HepG2 (cell line): ENCODE results near the gene TPI1. TPM values are rescaled to one million over a fixed set of nuclear protein-coding genes. Genes with fewer than 3 reads are reported as not detected.
A peak's percentile ranks its signal among the peaks of the same experiment; 100 is the strongest.

Source experiments
- ARID3A ChIP-seq: IDR thresholded peaks from 2 replicates; pipeline ENCODE4 v1.6.1; 2012; ENCODE audit warnings: low read depth, low read length, improper control_type of control experiment
- ERF ChIP-seq: IDR thresholded peaks from 2 replicates; pipeline ENCODE4 v1.6.1; 2018; ENCODE audit warnings: missing biosample characterization, missing genetic modification reagents
- FOXO4 ChIP-seq: sonication (generic); formaldehyde crosslinking; conservative IDR thresholded peaks from 2 replicates; pipeline ENCODE4 v1.8.1; 2023; ENCODE audit warnings: missing genetic modification reagents
- GMEB1 ChIP-seq: sonication (generic); formaldehyde crosslinking; IDR thresholded peaks from 2 replicates; pipeline ENCODE4 v1.5.1; 2020; ENCODE audit warnings: missing genetic modification reagents, mild to moderate bottlenecking, borderline replicate concordance
- MIER2 ChIP-seq: IDR thresholded peaks from 2 replicates; pipeline ENCODE4 v1.6.1; 2016; ENCODE audit warnings: missing biosample characterization, missing genetic modification reagents
- NFYB ChIP-seq: sonication (generic); formaldehyde crosslinking; IDR thresholded peaks from 2 replicates; pipeline ENCODE4 v1.4.0; 2020; ENCODE audit warnings: missing genetic modification reagents
- PHF20 ChIP-seq: sonication (generic); formaldehyde crosslinking; IDR thresholded peaks from 2 replicates; pipeline ENCODE4 v1.5.0; 2020; ENCODE audit warnings: mild to moderate bottlenecking, missing genetic modification reagents
- SIN3A ChIP-seq: IDR thresholded peaks from 2 replicates; pipeline ENCODE4 v1.6.1; 2011; ENCODE audit warnings: low read depth, mild to moderate bottlenecking, control low read depth, low read length, borderline replicate concordance
- SOX13 ChIP-seq, 3 experiments: fragments of 450-650 bp in 1 of 3; sonication (generic) in 1 of 3; formaldehyde crosslinking in 1 of 3; IDR thresholded peaks in 2 of 3; conservative IDR thresholded peaks in 1 of 3; 2 replicates each; pipeline versions ENCODE4 v1.5.0 to v1.6.1; 2016 to 2020; ENCODE audit warnings: antibody characterized with exemption in 1 of 3, mild to moderate bottlenecking in 1 of 3, missing compliant biosample characterization in 1 of 3, missing genetic modification reagents in 1 of 3, moderate library complexity in 1 of 3
- TRIM22 ChIP-seq: fragments of 450-650 bp; IDR thresholded peaks from 2 replicates; pipeline ENCODE4 v1.6.1; 2017
- ZBTB34 ChIP-seq: sonication (generic); formaldehyde crosslinking; IDR thresholded peaks from 2 replicates; pipeline ENCODE4 v1.8.0; 2022; ENCODE audit warnings: mild to moderate bottlenecking, missing genetic modification reagents
- ZNF280D ChIP-seq: sonication (generic); formaldehyde crosslinking; IDR thresholded peaks from 2 replicates; pipeline ENCODE4 v1.5.1; 2020; ENCODE audit warnings: mild to moderate bottlenecking, missing genetic modification reagents
- ZNF432 ChIP-seq: sonication (generic); formaldehyde crosslinking; IDR thresholded peaks from 2 replicates; pipeline ENCODE4 v1.5.0; 2020; ENCODE audit warnings: missing genetic modification reagents, mild to moderate bottlenecking, borderline replicate concordance
- ZNF501 ChIP-seq: sonication (generic); formaldehyde crosslinking; IDR thresholded peaks from 2 replicates; pipeline ENCODE4 v1.5.1; 2020; ENCODE audit warnings: mild to moderate bottlenecking, moderate library complexity, missing genetic modification reagents
- ZNF614 ChIP-seq: IDR thresholded peaks from 2 replicates; pipeline ENCODE4 v1.6.1; 2018; ENCODE audit warnings: missing biosample characterization, missing genetic modification reagents, inconsistent platforms, borderline replicate concordance
- polyA plus RNA-seq, 8 experiments: library from polyadenylated mRNA; depleted of rRNA in 3 of 8; stranded (reverse) in 7 of 8; unstranded in 1 of 8; fragments of >200 nt; fragmentation: Illumina TruSeq in 4 of 8; extraction: Trizol in 4 of 8; gene quantifications; 2 replicates each; pipeline versions ENCODE4 v1.2.1 to v1.2.3, GENCODE V29; 2011 to 2016; ENCODE audit warnings: low read depth in 4 of 8, missing spikeins in 1 of 8, mixed read lengths in 1 of 8; ENCODE audit not compliant: insufficient read depth in 1 of 8
- total RNA-seq, 5 experiments: library from RNA; depleted of rRNA; stranded (reverse); fragments of >200 nt; fragmentation: Illumina TruSeq; extraction: Trizol; gene quantifications; 2 replicates each; pipeline ENCODE4 v1.2.3, GENCODE V29; 2016; ENCODE audit warnings: low read depth in 1 of 5

Gene TPI1
- total and polyA plus RNA-seq, 2 of the 13 experiments (the other 11 are each of a cell fraction or from before 2014, with no cell fraction given): 945 to 2,535 TPM

- TF ChIP-seq ZNF614 (CRISPR knock-in tag) (peak; percentile 91; the same call in 1 of the 2 replicates), TRIM22 (no peak), ERF (CRISPR knock-in tag) (peak; percentile 82), SOX13 (IDR thresholded peaks at IDR 0.05) (no peak), SOX13 (CRISPR knock-in tag; conservative IDR thresholded peaks at IDR 0.05 in 1 of 2, IDR thresholded peaks at IDR 0.05 in 1 of 2) (peak in 1 of 2 experiments; percentile 73; a peak in 2 of 4 replicates), PHF20 (0 out of 2 replicates have a peak, but pooled peaks have one; percentile 51), ZNF432 (CRISPR knock-in tag) (no peak), ZNF280D (CRISPR knock-in tag) (no peak), GMEB1 (CRISPR knock-in tag) (peak; percentile 93), ARID3A (0 out of 2 replicates have a peak, but pooled peaks have one; percentile 37), MIER2 (CRISPR knock-in tag) (0 out of 2 replicates have a peak, but pooled peaks have one; percentile 7), ZNF501 (CRISPR knock-in tag) (peak; percentile 69), ZBTB34 (CRISPR knock-in tag) (peak; percentile 84), NFYB (CRISPR knock-in tag) (no peak), FOXO4 (CRISPR knock-in tag) (no peak), SIN3A (peak; percentile 66; the same call in 1 of the 2 replicates)
Observed at GRCh38 chr12:6890789-6891645, 23.7 kb downstream of the TPI1 start (continued).
